D341Med (cell line): ENCODE results near the gene ZNF143.
"Not testable (repeated sequence)": the region's sequence is repeated elsewhere in the genome, so short reads cannot be mapped to it uniquely, and the experiment has no call there.

Experiments used
- DNase-seq: peaks from one replicate; pipeline ENCODE4 v3.0.0; 2012; ENCODE audit warnings: low spot score

Gene ZNF143

GRCh38 chr11:9498457-9499078 is 37.8 kb downstream of the ZNF143 start:
- no peak for DNase-seq

GRCh38 chr11:9506489-9507276 is 45.9 kb downstream of the ZNF143 start:
- DNase-seq, result peak; percentile 73

- no peak for DNase-seq
Measured at GRCh38 chr11:9507277-9507580, 46.4 kb downstream of the ZNF143 start.

- no peak for DNase-seq
Measured at GRCh38 chr11:9509041-9509440, 48.2 kb downstream of the ZNF143 start.

- no peak for DNase-seq
Measured at GRCh38 chr11:9512370-9513019, 51.7 kb downstream of the ZNF143 start.

- not testable (repeated sequence) for DNase-seq
Measured at GRCh38 chr11:9514576-9514975, 53.8 kb downstream of the ZNF143 start.

- DNase-seq, result no peak
Measured at GRCh38 chr11:9516113-9516512, 55.3 kb downstream of the ZNF143 start.

GRCh38 chr11:9518835-9519410 is 58.1 kb downstream of the ZNF143 start:
- no peak for DNase-seq

GRCh38 chr11:9524001-9524400 is 63.2 kb downstream of the ZNF143 start:
- DNase-seq, result no peak

- no peak for DNase-seq
Measured at GRCh38 chr11:9525116-9525515, 64.3 kb downstream of the ZNF143 start.

GRCh38 chr11:9527481-9528135 is 66.8 kb downstream of the ZNF143 start:
- no peak for DNase-seq

- no peak for DNase-seq
Measured at GRCh38 chr11:9528136-9528501, 67.3 kb downstream of the ZNF143 start.

GRCh38 chr11:9528573-9529333 is 67.9 kb downstream of the ZNF143 start:
- no peak for DNase-seq

GRCh38 chr11:9529334-9529650 is 68.5 kb downstream of the ZNF143 start:
- peak; percentile 53 for DNase-seq

GRCh38 chr11:9530020-9530621 is 69.3 kb downstream of the ZNF143 start:
- DNase-seq, result no peak

- DNase-seq, result no peak
Measured at GRCh38 chr11:9530901-9531625, 70.3 kb downstream of the ZNF143 start.

GRCh38 chr11:9533058-9533457 is 72.2 kb downstream of the ZNF143 start:
- no peak for DNase-seq

GRCh38 chr11:9533736-9534473 is 73.1 kb downstream of the ZNF143 start:
- no peak for DNase-seq

- DNase-seq, result peak; percentile 71
Measured at GRCh38 chr11:9535189-9535781, 74.5 kb downstream of the ZNF143 start.

GRCh38 chr11:9538548-9538947 is 77.7 kb downstream of the ZNF143 start:
- no peak for DNase-seq
